Large intestine (tissue), 3 donors: ENCODE measurements around the gene MT2A. TPM values are rescaled to one million over a fixed set of nuclear protein-coding genes. Genes with fewer than 3 reads are reported as not detected.

Experiments
- DNase-seq, 2 donors: peaks; one replicate each; pipeline versions ENCODE4 v3.0.0 to v3.0.0-alpha.2; 2013
- H3K27ac ChIP-seq: one replicate; pipeline ENCODE4 v1.5.1; 2013; ENCODE audit warnings: low read length
- H3K27me3 ChIP-seq: 2 replicates; pipeline ENCODE4 v1.6.1; 2013; ENCODE audit warnings: low read length; ENCODE audit not compliant: control insufficient read depth, insufficient read depth
- H3K36me3 ChIP-seq: 2 replicates; pipeline ENCODE4 v1.6.1; 2013; ENCODE audit warnings: low read length; ENCODE audit not compliant: control insufficient read depth, insufficient read depth
- H3K4me1 ChIP-seq: one replicate; pipeline ENCODE4 v1.6.1; 2013; ENCODE audit warnings: low read length; ENCODE audit not compliant: control insufficient read depth, insufficient read depth
- H3K4me3 ChIP-seq: one replicate; pipeline ENCODE4 v1.5.1; 2013; ENCODE audit warnings: low read length
- H3K9me3 ChIP-seq: one replicate; pipeline ENCODE4 v1.6.1; 2013; ENCODE audit warnings: mild to moderate bottlenecking, low read depth, low read length, moderate library complexity; ENCODE audit not compliant: control insufficient read depth
- WGBS: methylation state at CpG from one replicate; pipeline ENCODE4 v1.1.5; 2013; ENCODE audit warnings: low lambda C conversion rate; ENCODE audit not compliant: insufficient coverage; 5-methylcytosine and 5-hydroxymethylcytosine counted together
- polyA plus RNA-seq: library from polyadenylated mRNA; unstranded; fragments of 120-200 nt; gene quantifications from one replicate; pipeline ENCODE4 v1.2.1, GENCODE V29; 2013

MT2A gene
- polyA plus RNA-seq, 1 donor = 115 TPM

DNA sequence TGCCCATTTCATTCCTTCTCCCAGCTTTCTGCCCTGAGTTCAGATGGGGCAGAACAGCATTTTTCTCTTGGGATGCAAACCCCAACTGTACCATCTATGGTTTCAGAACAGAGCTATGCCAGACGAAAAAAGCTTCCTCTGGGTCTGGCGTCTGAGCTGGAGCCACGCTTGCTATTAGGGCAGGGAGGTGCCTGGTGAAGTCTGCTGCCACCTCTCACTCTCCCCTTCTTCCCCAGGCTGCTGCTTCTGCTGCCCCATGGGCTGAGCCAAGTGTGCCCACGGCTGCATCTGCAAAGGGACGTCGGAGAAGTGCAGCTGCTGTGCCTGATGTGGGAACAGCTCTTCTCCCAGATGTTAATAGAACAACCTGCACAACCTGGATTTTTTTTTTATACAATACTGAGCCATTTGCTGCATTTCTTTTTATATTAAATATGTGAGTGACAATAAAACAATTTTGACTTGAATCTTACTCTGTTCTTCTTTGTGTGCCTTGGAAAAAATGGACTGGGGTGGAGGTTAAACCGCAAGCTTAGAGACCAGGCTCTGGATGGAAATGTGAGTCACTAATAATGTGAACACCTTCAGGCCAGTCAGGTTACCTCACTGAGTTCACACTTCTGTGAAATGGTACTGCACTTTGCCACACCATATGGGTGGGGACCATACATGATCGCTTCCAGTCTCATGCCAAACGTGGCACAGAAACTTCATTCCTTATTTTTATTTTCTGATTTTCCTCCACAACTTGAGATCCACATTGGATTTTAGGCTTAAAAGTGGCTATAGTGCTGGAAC lies 28.4 kb downstream of the MT2A start:
- Histone ChIP-seq H3K9me3 (no peaks in the 10 kb centered on the region), H3K4me3 (no peak overlapping the region), H3K27me3 (peaks cover 94% of the 10 kb centered on the region), H3K4me1 (peaks cover 15% of the 10 kb centered on the region), H3K36me3 (no peaks in the 10 kb centered on the region), H3K27ac (no peak overlapping the region)
- no peak for DNase-seq
- WGBS = 67% methylated on average over 1 of the region's 9 CpGs

DNA sequence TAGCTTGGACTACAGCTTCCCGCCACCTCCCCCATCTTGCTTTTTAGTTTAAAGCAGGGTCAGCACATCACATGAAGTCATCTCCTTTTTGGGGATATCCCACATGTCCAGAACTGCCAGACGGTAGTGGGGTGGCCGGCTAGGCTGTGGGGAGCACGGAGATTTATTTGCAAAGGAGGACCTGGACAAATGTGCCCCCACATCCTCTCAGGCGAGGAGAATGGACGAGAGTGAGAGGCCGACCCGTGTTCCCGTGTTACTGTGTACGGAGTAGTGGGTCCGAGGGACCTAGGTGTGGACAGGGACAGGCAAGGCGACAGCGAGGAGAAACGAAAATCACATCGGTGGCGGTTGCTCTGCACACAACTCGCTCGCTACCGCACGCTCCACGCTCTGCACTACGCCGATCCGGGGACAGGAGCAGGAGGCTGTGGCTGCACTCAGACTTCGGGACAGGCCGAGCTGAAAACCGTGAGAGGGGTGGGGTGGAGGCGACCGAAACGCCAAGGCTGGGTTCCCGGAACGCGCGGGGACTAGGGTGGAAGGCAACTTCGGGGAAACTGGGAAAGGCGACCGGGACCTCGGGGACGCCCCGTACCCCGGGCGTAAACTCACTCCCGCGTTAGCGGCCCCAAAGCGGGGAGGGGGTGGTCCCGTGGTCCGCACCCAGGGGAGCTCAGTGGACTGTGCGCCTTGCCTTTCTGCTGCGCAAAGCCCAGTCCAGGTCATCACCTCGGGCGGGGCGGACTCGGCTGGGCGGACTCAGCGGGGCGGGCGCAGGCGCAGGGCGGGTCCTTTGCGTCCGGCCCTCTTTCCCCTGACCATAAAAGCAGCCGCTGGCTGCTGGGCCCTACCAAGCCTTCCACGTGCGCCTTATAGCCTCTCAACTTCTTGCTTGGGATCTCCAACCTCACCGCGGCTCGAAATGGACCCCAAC lies 29.7 kb downstream of the MT2A start, which contains the start of gene MT1A:
MT1A (plus strand) TSS at position 853 of the 937 bp plus-strand sequence; CDS start at position 926, 73 bp downstream.
- DNase-seq = peak; percentile 45 to 68
- H3K9me3 ChIP-seq = no peaks in the 10 kb centered on the region
- peaks cover 92% of the 10 kb centered on the region for H3K27me3 ChIP-seq
- H3K4me3 ChIP-seq = peak within 1 kb of the TSS; percentile 39
- no peak within 1 kb of the TSS for H3K27ac ChIP-seq
- H3K36me3 ChIP-seq = no peaks in the 10 kb centered on the region
- peaks cover 15% of the 10 kb centered on the region for H3K4me1 ChIP-seq
- WGBS = no CpG with 5 or more reads among the region's 68 CpGs

DNA sequence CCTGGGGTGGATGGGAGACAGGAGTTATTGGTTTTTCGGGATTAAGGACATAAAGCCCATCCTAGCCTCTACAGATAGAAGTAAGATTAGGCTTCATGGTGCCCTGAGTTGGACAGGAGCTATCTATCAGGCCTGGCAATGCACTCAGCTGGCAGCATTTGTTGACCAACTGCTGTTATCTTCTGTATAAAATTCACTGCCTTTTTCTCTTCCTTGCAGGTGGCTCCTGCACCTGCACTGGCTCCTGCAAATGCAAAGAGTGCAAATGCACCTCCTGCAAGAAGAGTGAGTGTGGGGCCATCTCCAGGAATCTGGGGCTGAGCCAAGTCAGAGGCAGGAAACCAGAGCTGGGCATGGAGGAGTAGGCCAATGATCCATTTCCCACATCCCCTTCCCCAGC lies 30.7 kb downstream of the MT2A start:
- no CpG with 5 or more reads among the region's 1 CpG for WGBS
- Histone ChIP-seq H3K4me1 (peaks cover 24% of the 10 kb centered on the region), H3K27ac (no peak overlapping the region), H3K36me3 (no peaks in the 10 kb centered on the region), H3K4me3 (no peak overlapping the region), H3K9me3 (peaks cover 2% of the 10 kb centered on the region), H3K27me3 (peaks cover 92% of the 10 kb centered on the region)
- peak in 1 of 2 donors; percentile 40 for DNase-seq

DNA sequence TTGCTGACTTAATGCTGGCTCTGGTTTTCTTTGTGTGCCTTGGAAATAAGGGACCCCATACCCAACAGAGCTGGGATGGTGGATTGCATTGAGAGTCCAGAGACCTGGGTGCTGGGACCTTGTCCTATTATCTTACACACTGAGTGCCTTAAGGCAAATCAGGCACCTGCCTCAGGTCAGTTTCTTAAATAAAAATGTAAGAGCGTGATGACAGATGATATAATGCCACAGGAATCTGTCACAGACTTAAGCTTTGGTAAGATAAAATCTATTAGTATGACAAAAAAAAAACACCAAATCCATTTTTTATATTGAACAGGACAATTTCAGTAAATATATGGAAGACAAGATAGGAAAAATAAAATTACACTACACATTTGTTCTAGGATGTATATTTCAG lies 31.7 kb downstream of the MT2A start:
- Histone ChIP-seq H3K4me3 (no peak overlapping the region), H3K27me3 (peaks cover 84% of the 10 kb centered on the region), H3K36me3 (no peaks in the 10 kb centered on the region), H3K4me1 (peaks cover 20% of the 10 kb centered on the region), H3K27ac (no peak overlapping the region), H3K9me3 (peaks cover 2% of the 10 kb centered on the region)
- DNase-seq = no peak
- 100% methylated on average over 1 of the region's 1 CpG for WGBS

DNA sequence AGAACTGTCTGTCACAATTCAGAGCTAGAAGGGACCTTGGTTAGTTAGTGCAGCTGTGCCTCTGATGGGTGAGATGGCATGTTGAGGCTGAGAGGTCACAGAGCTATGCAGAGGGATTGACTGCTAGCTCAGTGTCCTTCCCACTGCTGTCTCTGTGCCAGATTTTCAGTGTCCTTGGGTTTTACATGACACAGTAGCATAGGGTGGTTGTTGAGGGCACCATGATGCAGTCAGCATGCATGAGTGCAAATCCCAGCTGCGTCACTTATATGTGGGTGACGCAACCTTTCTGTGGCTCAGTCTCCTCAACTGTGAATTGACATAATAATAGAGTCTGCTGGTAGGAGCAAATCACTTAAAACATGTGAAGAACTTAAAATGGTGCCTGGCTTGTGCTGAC lies 32.8 kb downstream of the MT2A start:
- Histone ChIP-seq H3K9me3 (peaks cover 2% of the 10 kb centered on the region), H3K27me3 (peaks cover 77% of the 10 kb centered on the region), H3K4me3 (no peak overlapping the region), H3K4me1 (peaks cover 18% of the 10 kb centered on the region), H3K36me3 (no peaks in the 10 kb centered on the region), H3K27ac (no peak overlapping the region)
- DNase-seq = no peak
- WGBS = no CpG with 5 or more reads among the region's 2 CpGs

DNA sequence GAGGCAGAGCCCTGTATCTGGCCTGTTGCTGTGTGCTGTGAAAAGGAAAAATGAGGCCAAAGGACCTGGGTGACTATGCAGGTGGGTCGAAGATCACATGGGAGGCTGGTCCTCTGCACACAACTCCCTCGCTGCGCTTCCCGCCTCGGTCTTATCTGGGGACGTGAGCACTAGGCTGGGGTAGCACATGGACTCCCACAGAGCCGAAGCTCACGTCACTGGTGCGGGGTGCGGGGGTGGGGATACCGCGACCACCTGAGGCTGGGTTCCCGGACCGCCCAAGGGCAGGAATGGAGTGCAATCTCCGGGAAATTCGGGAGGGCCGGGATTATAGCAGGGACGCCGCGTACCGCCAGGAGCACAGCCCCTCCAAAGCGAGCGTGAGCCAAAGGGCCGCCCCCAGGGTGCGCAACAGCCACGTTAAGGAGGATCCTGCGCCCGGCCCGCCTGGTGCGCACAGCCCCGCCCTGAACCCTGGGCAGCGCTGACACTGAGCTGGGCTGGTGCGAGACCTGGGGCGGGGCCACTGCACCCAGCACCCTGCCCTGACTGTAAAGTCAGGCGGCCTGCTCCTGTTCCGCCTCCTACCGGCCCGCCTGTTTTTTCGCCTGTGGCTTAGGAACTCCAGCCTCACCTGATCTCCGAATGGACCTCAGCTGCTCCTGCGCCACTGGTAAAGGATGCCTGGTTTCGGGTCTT lies 34.8 kb downstream of the MT2A start:
- DNase-seq = peak; percentile 78 to 86
- peaks cover 2% of the 10 kb centered on the region for H3K9me3 ChIP-seq
- H3K36me3 ChIP-seq = no peaks in the 10 kb centered on the region
- H3K4me1 ChIP-seq = peaks cover 30% of the 10 kb centered on the region
- no peak overlapping the region for H3K27ac ChIP-seq
- peaks cover 68% of the 10 kb centered on the region for H3K27me3 ChIP-seq
- WGBS = 0% methylated on average over 2 of the region's 42 CpGs
- peak overlapping the region; percentile 27 for H3K4me3 ChIP-seq

DNA sequence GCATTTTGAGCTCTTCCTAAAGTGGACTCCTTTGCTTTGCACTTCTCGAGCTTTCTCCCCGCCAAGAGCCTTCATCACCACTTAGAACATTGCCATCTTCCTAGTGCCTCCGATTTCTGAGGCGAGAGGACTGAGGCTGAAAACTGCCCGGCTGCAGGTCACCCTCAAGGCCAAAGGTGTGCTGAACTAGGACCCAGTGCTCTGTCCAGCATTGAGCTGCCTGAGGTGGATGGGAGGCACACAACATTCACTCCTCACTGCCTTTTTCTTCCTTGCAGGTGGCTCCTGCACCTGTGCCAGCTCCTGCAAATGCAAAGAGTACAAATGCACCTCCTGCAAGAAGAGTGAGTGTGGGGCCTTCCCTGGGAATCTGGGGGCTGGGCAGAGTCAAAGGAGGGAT lies 35.4 kb downstream of the MT2A start:
- Histone ChIP-seq H3K9me3 (peaks cover 2% of the 10 kb centered on the region), H3K4me3 (no peak overlapping the region), H3K4me1 (peaks cover 31% of the 10 kb centered on the region), H3K27me3 (peaks cover 68% of the 10 kb centered on the region), H3K27ac (no peak overlapping the region), H3K36me3 (no peaks in the 10 kb centered on the region)
- no peak for DNase-seq
- WGBS = no CpG with 5 or more reads among the region's 5 CpGs

DNA sequence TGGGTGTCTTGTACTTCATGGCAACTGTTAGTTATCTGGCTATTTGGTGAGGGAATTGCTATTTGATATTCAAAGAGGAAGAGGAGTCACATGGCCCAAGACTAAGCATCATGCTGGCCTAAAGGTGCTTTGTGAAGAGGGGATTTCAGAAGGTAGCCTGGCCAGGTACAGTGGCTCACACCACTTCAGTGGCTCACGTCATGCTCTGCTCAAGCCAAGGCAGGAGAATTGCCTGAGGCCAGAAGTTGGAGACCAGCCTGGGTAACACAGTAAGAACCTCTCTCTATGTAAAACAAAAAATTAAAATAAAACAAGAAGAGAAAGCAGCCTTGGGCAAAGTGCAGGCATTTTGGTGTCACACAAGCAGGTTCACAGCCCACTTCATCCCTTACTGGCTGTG lies 36.9 kb downstream of the MT2A start:
- H3K9me3 ChIP-seq = peaks cover 2% of the 10 kb centered on the region

DNA sequence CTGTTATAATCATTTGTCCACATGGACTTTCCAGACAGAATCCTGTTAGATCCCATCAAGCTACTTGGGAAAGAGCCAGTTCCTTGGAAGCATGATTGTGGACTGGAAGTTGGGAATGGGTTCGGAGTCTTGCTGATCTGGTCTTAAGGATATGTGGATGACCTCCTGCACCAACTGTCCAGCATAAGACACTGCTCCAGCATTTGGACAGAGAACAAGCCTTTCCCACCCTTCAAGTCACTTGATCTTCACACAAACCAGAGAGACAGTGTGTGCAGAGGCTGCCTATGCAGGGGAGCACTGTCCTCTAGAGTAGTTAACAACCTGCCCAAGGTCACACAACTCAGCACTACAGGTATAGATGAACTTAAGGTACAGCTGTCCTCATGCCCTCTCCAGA lies 37.5 kb downstream of the MT2A start:
- no peak overlapping the region for H3K4me3 ChIP-seq
- no peak overlapping the region for H3K27ac ChIP-seq
- H3K4me1 ChIP-seq = peaks cover 35% of the 10 kb centered on the region
- H3K36me3 ChIP-seq = no peaks in the 10 kb centered on the region
- peaks cover 56% of the 10 kb centered on the region for H3K27me3 ChIP-seq
- no CpG with 5 or more reads among the region's 1 CpG for WGBS
- no peak for DNase-seq
- H3K9me3 ChIP-seq = peaks cover 2% of the 10 kb centered on the region

More for the DNA sequence above, 36.9 kb downstream of the MT2A start:
- Histone ChIP-seq H3K27me3 (peaks cover 61% of the 10 kb centered on the region), H3K4me3 (no peak overlapping the region), H3K27ac (no peak overlapping the region), H3K36me3 (no peaks in the 10 kb centered on the region), H3K4me1 (peaks cover 33% of the 10 kb centered on the region)
- WGBS = no CpG with 5 or more reads among the region's 1 CpG
- no peak for DNase-seq
